SU-DHL-6 (cell line): ENCODE results near the gene SLC44A5.

Experiments
- EZH2phosphoT487 ChIP-seq: fragments of 200-600 bp; sonication (generic), shearing (Covaris generic); conservative IDR thresholded peaks from 2 replicates; pipeline ENCODE4 v1.6.1; 2018; ENCODE audit warnings: mild to moderate bottlenecking, antibody characterized with exemption, low read length, moderate library complexity, mixed read lengths
- TF ChIP-seq, protein P1 (sequence below): fragments of 200-600 bp; sonication (generic); IDR thresholded peaks from one replicate; pipeline ENCODE4 v1.5.1; 2017; ENCODE audit warnings: antibody characterized with exemption, mild to moderate bottlenecking, low read length, moderate library complexity; ENCODE audit not compliant: insufficient read depth, poor library complexity, severe bottlenecking

- TF ChIP-seq, protein P1, sequence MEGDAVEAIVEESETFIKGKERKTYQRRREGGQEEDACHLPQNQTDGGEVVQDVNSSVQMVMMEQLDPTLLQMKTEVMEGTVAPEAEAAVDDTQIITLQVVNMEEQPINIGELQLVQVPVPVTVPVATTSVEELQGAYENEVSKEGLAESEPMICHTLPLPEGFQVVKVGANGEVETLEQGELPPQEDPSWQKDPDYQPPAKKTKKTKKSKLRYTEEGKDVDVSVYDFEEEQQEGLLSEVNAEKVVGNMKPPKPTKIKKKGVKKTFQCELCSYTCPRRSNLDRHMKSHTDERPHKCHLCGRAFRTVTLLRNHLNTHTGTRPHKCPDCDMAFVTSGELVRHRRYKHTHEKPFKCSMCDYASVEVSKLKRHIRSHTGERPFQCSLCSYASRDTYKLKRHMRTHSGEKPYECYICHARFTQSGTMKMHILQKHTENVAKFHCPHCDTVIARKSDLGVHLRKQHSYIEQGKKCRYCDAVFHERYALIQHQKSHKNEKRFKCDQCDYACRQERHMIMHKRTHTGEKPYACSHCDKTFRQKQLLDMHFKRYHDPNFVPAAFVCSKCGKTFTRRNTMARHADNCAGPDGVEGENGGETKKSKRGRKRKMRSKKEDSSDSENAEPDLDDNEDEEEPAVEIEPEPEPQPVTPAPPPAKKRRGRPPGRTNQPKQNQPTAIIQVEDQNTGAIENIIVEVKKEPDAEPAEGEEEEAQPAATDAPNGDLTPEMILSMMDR, result no peak
- TF ChIP-seq EZH2phosphoT487, result no peak
Observed at GRCh38 chr1:75412616-75413015, 198.3 kb downstream of the SLC44A5 start.
